DMS53 (cell line): Measurements from ENCODE around the gene POLDIP2.

Experiments
- DNase-seq: peaks from one replicate; lab custom pipeline; 2025; lab: John Stamatoyannopoulos, UW

The POLDIP2 gene

GRCh38 chr17:28317099-28317965, 40.0 kb downstream of the POLDIP2 start:
- DNase-seq, result no peak

DNA sequence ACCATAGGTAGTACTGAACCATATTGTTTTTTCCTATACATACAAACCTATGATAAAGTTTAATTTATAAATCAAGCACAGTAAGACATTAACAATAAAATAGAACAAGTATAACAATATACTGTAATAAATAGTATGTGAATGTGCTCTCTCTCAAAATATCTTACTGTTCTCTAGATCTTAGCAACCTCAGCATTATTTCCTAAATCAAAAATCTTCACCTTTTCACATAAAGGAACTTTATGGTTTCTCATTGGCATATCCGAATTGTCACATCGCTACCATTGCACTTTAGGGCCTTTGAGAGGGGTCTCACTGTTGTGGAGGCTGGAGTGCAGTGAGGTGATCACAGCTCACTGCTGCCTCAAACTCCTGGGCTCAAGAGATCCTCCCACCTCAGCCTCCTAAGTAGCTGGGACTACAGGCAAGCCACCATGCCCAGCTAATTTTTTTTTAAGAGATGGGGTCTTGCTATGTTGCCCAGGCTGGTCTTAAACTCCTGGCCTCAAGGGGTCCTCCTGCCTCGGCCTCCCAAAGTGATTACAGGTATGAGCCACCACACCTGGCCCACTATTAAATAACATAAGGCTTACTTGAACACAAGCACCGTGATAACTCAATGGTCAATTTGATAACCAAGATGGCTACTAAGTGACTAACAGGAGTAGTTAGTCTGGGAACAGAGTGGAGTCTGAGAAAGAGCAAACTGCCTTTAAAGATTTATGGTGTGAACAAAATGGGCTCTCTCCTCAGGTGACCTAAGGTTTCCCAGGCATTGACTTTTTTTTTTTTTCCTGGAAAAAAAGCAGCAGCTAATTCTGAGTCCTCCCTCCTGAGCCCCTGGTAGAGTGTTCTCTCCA, 41.3 kb downstream of the POLDIP2 start:
- no peak for DNase-seq

DNA sequence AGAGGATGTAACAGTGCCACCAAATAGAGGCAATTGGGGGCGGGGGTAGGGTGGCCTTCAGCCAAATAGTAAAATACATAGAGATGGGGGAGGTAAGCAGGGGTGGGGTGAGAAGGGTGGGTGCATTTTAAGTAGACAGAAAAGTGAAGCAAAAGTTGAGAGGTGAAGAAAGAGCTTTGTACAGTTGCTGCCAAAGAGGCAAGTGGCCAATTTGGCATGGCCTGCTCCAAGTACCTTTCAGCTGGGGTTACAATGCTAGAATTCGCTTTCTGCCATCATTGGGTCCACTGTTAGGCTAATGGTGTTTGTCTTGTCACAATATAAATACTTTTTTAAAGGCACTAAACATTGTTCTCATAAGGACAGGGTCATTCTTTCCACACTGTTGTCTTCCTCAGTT, 43.5 kb downstream of the POLDIP2 start:
- DNase-seq, result no peak

GRCh38 chr17:28306954-28307401, 50.3 kb downstream of the POLDIP2 start:
- no peak for DNase-seq

DNA sequence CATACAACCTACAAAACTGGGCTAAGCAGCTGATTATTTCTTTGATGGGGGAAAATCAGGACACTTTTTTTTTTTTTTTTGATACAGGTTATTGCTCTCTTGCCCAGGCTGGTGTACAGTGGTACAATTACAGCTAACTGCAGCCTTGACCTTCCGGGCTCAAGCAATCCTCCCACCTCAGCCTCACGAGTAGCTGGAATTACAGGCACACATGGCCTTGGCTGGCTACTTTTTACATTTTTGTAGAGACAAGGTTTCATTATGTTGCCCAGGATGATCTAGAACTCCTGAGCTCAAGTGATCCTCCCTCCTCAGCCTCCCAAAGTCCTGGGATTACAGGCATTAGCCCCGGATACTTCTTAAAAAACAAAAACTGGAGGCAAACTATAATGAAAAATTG, 58.9 kb downstream of the POLDIP2 start:
- no peak for DNase-seq
